HG02642 (cell line): ENCODE data around the gene OGA.

Source experiments
- ATAC-seq: cut with Tn5 transposase; IDR thresholded peaks from one replicate; pipeline ENCODE4 v1.9.1; 2021; ENCODE audit warnings: mild to moderate bottlenecking; ENCODE audit not compliant: unreplicated experiment, poor library complexity

The OGA gene

DNA sequence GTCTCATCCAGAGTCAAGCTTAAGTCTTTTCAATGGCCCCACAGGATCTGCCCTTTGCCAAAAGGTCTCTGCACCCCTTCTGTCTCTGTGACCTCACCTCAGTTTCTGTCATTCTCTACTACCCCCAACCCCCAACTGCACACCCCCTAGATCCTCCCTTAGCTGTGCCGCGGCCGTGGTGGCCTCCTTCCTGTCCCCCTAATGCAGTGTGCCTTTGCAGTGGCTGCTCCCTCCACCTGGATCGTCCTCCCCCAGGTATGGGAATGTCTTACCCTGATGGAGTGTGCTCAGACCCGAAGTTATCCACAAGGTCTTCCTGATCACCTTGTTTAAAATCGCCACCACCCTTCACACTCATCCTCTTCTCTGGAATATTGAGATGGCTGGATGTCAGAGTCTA, 51.9 kb downstream of the OGA start:
- ATAC-seq = no peak

DNA sequence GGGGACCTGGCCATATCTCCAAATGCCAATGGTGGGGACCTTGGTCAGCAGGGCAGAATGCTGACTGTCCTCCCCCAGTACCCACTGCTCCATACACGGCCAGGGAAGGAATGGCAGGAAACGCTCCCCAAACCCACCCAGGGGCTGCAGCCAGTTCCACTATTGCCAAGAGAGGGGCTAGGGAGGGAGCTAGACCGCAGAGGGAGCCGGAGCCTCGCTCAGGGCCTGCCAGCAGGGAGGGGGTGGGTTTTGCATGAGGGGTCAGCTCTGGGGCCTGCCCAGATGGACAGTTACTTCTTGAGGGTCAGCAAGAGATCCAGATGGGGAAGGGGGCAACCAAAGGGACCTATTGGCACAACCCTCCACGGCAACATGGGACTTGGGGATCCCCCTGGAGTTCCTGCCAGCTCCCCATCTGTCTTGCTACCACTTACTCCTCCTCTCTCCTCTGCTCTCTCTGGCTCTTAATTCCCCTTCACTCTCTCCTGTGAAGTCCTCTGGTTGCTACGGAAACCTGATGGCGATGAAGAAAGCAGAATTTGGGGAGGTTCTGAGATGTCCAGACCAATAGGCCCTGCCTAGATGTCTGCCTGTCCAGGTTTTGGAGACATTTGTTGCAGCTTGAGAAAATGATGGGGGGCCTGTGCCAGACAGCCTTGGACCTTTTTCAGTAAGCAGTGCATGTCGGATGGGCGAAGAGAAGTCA, 55.0 kb downstream of the OGA start:
- ATAC-seq = no peak

DNA sequence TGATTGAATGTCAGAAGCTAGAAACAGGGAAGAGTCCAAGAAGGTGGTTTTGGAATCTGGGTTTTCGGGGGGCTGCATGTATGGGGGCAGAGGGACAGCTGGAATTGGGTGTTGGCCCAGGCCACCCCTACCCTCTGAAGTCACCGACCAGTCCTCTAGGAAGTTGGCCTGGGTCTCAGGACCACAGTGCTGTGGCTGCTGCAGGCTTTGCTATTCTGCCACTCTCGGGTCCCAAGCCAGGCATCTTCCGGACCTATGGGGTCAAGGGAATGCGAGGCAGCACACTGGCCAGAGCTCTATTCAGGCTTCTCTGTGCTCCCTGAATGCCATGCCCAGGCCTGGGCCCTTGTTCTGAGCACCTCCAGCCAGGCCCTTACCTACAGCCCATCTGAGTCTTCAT, 55.5 kb downstream of the OGA start:
- ATAC-seq = no peak

DNA sequence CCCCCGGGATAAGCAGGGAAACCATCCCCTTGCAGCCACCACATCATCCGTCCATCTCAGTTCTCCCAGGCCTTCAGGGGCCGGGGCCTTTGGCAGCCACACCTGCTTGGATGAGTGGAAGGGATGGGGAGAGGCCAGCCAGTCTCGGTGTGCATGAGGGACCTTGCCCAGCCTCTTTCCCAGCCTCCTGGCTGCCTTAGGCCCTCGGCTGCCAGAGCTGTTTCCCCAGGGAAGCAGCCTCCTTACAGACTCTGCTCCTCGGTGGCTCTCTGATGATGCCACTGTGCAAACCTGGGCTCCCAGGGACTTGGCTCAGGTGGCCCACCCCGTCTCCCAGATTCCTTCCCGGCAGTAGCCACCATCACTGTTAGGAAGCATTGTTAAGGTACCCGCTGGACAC, 57.0 kb downstream of the OGA start:
- no peak for ATAC-seq

DNA sequence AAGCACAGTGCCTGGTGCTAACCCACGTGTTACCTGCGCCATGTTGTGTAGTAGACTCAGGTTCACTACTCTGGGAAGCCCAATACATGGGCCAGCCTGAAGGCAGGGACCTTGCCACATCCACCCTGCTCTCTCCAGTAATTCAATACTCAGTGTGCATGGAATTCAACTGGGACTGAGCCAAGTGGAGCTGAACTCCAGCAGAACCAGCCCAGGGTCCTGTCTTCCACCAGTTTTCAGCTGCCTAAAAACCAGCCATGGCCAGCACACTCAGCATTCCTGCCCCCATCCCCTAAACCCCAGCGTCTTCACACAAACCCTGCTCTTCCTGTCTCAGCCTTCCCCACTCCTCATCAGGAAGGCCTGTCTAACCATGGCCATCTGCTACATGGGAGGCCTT, 57.7 kb downstream of the OGA start:
- no peak for ATAC-seq

DNA sequence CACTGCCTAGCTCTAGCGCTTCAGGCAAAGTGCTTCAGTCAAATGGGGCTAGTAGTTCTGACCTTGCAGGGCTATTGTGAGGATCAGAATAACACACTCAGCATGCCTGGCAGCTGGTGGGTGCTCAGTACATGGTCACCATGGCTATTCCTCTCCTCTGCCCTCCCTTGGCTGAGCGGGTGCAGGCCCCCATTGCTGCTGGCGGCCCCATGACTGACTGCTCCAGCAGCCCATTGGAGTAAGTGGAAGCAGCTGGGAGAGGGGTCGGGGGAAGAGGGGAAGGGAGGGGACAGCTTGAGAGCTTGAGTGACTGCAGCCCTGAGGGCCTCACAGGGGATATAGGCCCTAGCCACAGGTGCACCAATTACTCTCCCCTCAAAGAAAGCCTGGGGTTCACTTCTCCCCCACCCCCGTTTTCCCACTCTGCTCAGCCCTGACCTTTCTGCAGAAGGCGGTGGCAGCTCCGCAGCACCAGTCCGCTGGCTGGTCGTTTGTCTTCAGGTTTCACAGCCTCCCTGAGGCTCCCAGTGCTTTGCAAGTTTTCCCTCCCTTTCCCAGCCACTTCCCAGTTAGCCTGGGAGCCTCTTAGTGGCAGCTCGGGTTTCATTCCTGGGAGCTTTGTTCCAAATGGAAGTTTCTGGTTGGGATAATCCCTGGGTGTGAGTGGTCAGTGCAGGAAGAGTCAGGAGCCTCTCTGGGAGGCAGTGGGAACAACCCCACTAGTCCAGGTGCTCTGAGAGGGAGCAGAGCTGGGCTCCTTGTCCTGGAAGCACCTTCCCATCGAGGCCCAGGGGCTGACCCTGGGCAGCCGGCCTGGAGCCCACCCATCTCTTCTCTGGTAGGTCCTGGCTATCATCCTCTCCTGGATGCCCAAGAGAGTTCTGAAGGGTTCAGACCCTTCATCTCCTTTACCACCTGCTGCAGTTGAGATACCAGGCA, 58.7 kb downstream of the OGA start:
- no peak for ATAC-seq

DNA sequence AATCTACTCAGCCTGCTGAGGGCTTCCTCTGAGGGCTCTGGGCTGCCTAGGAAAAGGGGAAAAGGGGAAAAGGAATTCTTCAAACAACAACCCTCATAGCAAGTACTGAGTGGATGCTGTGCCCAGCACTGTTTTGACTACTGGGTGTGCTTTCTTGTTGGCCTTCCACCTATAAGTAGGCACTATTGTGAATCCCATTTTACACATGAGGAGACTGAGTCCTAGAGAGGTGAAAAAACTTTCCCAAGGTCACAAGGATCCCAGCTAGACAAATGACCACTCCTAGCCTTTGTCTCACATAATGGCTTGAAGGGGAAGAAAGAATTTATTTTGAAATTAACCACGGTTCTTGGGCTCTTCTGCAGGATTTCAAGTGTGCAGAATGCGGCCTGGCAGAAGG, 59.4 kb downstream of the OGA start:
- no peak for ATAC-seq

DNA sequence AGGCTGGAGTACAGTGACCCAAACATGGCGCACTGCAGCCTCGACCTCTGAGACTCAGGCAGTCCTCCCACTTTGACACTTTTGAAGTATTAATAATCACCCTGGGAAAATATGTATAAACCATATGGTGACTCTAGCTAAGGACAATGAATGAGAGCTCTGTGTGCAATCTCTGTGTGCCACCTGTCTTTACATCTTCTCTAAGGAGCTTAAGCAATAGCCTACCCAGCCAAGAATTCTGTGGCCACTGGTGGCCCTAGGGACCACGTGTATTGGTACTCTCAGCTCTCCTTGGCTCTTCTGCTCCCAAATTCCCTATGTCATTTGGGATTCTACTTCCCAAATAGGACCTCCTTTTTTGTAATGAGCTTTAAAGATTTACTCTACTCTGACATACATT, 66.0 kb downstream of the OGA start:
- ATAC-seq = no peak

DNA sequence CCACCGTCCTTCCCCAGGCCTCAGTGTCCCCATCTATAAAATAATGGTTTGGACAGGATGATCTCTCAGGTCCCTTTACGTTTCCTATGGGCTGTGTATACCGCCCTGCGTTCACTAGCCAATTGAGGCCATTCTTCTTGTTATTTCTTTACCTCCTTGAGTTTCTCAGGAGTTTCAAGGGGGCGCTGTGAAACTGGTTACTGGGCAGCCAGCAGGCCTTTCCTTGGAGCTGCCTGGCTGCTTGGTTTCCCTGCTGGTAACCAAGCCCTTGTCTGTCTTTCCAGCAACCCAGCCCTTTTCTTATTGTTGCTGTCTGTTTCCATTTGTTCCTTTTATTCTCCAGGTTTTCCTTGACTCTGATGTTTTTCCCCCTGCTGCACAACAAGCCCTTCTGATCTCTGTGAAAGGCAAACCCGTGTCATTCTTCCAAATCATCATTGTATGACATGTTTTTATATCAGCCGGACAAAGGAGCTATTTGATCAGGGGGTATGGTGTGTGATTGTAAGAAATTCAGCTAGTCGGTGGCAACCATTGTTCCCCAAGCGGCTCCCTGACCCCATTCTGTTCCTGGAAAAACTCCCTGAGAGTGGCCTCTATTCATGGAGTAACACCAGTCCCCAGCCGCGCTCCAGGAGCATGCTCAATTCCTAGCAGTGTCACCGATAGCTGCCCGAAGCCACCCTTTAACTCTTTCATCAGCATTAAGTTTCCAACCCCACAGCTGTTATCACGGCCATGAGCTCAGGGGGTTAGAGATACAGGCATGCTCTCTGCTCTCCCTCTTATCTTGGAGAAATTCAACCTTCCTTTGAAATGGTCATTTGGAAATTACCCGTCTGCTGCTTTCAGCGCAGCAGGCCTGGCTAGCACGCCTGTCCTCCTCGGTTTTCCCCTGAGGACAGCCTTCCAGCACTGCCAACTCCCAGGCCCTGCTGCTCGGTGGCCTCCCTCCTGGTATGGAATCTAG, 68.9 kb downstream of the OGA start:
- ATAC-seq = no peak

DNA sequence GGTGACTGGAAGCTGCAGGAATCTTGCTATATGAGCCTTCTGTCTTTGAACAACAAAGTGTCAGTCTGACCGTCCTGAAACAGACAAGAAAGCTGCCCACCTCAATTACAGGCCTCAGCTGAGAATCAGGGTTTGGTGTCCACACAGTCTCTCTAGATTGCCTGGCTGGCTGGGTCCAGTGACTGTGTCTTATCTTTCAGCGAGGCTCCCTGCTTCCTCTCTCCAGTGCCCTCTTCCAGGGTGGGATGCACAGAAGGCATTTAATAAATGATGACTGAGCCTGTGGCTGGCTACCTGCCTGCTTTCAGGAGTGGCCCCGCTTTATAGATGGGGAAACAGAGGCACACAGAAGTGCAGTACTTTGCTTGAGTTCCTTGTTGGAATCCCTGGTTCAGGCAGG, 69.7 kb downstream of the OGA start:
- no peak for ATAC-seq

DNA sequence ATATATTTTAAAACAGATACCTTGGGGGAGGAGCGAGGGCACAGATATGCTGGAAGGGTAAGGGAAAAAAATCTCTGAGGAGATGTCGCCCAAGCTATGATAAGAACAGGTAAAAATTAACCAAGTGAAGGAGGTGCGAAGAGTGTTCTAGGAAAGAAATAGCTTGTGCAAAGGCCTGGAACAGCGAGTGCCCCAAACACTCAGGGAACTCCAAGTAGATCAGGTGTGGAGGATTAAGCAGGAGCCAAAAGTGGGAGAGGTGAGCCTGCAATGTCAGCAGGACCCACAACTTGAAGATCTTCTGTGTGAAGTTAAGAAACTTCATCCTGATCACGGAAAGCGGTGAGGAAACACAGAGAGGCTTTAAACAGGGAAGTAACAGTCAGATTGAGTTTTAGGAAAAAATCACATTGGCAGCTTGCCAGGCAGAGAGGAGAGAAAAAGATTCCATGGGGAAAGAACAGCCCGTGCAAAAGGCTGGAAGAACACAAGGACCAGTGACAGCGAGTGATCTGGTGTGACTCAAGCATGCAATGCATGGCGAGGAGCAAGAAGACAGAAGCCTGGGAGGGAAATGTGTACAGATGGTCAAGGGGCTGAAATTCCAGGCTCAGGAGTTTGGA, 73.1 kb downstream of the OGA start:
- no peak for ATAC-seq

DNA sequence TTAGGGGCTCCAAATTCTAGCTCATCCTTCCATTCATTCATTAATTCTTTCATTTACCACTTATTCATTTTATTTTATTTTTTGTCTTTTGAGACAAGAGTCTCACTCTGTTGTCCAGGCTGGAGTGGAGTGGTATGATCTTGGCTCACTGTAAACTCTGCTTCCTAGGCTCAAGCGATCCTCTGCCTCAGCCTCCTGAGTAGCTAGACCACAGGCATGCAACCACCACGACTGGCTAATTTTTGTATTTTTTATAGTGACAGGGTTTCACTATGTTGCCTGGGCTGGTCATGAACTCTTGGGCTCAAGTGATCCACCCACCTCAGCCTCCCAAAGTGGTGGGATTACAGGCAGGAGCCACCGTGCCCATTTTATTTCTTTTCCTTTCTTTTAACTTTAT, 74.0 kb downstream of the OGA start:
- ATAC-seq = no peak

DNA sequence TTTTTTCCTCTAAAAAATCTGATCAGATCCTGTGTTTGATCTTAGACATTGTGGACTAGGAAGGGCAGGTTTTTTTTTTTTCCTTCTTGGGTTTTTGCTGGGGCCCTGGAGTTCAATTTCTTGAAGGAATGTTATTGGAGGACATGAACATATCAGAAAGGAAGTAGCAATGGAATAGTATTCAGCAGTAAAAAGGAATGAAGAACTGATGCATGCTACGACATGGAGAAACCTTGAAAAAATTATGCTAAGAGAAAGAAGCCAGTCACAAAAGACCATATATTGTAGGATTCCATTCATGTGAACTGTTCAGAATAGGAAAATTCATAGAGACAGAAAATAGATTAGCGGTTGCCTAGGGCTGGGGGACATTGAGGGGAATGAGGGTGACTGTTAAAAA, 76.3 kb downstream of the OGA start:
- ATAC-seq = no peak

DNA sequence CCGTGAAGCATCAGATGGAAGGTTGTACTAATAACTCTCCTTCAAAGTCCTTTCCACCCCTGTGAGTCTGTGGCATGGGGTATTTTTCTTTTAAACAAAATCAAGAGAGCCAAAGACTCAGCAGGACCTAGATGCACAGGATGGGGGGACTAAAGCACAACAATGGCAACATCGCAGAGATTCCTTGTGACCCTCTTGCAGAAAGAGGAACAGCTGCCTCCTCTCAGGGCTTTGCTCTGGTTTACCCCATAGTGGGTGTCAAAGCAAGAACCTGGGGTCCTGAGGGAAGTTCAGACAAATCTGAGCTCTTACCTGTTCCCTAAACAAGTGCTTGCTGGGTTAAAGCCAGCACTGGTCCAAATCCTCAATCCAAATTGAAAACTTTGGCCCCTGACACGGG, 81.6 kb downstream of the OGA start:
- ATAC-seq = no peak
